B cell (primary cell): ENCODE measurements around the gene DMKN. TPM values are rescaled to one million over a fixed set of nuclear protein-coding genes. Genes with fewer than 3 reads are reported as not detected.

Experiments used
- ATAC-seq: fragments of 200-7000 bp; cut with Tn5 transposase; one replicate; pipeline ENCODE4 v1.10.0; 2021; ENCODE audit warnings: low read depth, mild to moderate bottlenecking, moderate number of reproducible peaks, moderate library complexity
- CTCF ChIA-PET: fragments of 350-600 bp; sonication (Branson Sonifier 250); formaldehyde crosslinking; loops from one replicate; lab custom pipeline; 2021; ENCODE audit warnings: antibody characterized with exemption, inconsistent platforms; lab: Charles Lee
- POLR2A ChIA-PET: fragments of 350-600 bp; sonication (Branson Sonifier 250); formaldehyde crosslinking; loops from one replicate; lab custom pipeline; 2021; ENCODE audit warnings: antibody characterized with exemption; lab: Charles Lee
- DNase-seq: peaks from one replicate; pipeline ENCODE4 v3.0.0; 2013
- H2AFZ ChIP-seq: 2 replicates; pipeline ENCODE4 v1.6.1; 2012; ENCODE audit warnings: mild to moderate bottlenecking, low read depth, low read length; ENCODE audit not compliant: insufficient read depth, poor library complexity, severe bottlenecking
- H3K27ac ChIP-seq, 2 donors: 1 replicate in 1 of 2; 2 replicates in 1 of 2; pipeline ENCODE4 v1.5.1; 2012 to 2013; ENCODE audit warnings: low read length in 2 of 2, mild to moderate bottlenecking in 2 of 2, moderate library complexity in 1 of 2
- H3K27me3 ChIP-seq, 4 experiments: fragments of 200-600 bp in 1 of 4; sonication (generic) in 1 of 4; replicated peaks in 1 of 4; 1 replicate in 2 of 4; 2 replicates in 2 of 4; pipeline versions ENCODE4 v1.6.1 to v1.7.0; 2013 to 2016; ENCODE audit warnings: low read length in 3 of 4, mild to moderate bottlenecking in 2 of 4, mixed read lengths in 1 of 4, moderate library complexity in 1 of 4; ENCODE audit not compliant: insufficient read depth in 4 of 4, control insufficient read depth in 3 of 4; ENCODE audit errors: control extremely low read depth in 1 of 4
- H3K36me3 ChIP-seq, 2 experiments: replicated peaks in 1 of 2; 1 replicate in 1 of 2; 2 replicates in 1 of 2; pipeline versions ENCODE4 v1.6.1 to v1.7.1; 2013; ENCODE audit warnings: low read length in 1 of 2; ENCODE audit not compliant: insufficient read depth in 2 of 2, control insufficient read depth in 1 of 2; ENCODE audit errors: control extremely low read depth in 1 of 2, extremely low read depth in 1 of 2
- H3K4me1 ChIP-seq, 2 donors: fragments of 200-600 bp in 1 of 2; sonication (generic) in 1 of 2; 1 replicate in 1 of 2; 2 replicates in 1 of 2; pipeline versions ENCODE4 v1.5.1 to v1.6.1; 2013 to 2017; ENCODE audit warnings: low read length in 2 of 2; ENCODE audit not compliant: control insufficient read depth in 2 of 2, insufficient read depth in 2 of 2
- H3K4me2 ChIP-seq: replicated peaks from 2 replicates; pipeline ENCODE3; 2012; ENCODE audit warnings: mild to moderate bottlenecking, low read depth, low read length; ENCODE audit not compliant: poor library complexity, severe bottlenecking
- H3K4me3 ChIP-seq, 5 experiments: fragments of 200-600 bp in 1 of 5; sonication (generic) in 1 of 5; 1 replicate in 3 of 5; 2 replicates in 2 of 5; pipeline versions ENCODE4 v1.5.1 to v1.7.0; 2011 to 2016; ENCODE audit warnings: low read length in 4 of 5, mild to moderate bottlenecking in 4 of 5, low read depth in 2 of 5, control low read depth in 1 of 5, moderate library complexity in 1 of 5; ENCODE audit not compliant: insufficient read depth in 1 of 5; ENCODE audit errors: control extremely low read depth in 1 of 5, extremely low read depth in 1 of 5
- H3K79me2 ChIP-seq: fragments of 200-600 bp; sonication (generic); one replicate; pipeline ENCODE4 v1.6.0; 2016; ENCODE audit warnings: low read length; ENCODE audit not compliant: control insufficient read depth, insufficient read depth
- H3K9ac ChIP-seq: fragments of 200-600 bp; sonication (generic); 2 replicates; pipeline ENCODE4 v1.6.1; 2017; ENCODE audit warnings: mild to moderate bottlenecking, low read length, moderate library complexity
- H3K9me3 ChIP-seq, 3 donors: one replicate each; pipeline versions ENCODE4 v1.6.1 to v1.7.1; 2013; ENCODE audit warnings: low read length in 2 of 3; ENCODE audit not compliant: control insufficient read depth in 2 of 3, insufficient read depth in 1 of 3; ENCODE audit errors: control extremely low read depth in 1 of 3
- H4K20me1 ChIP-seq: 2 replicates; pipeline ENCODE4 v1.6.0; 2012; ENCODE audit warnings: mild to moderate bottlenecking, low read length; ENCODE audit not compliant: insufficient read depth, control insufficient read depth, poor library complexity, severe bottlenecking
- H3K27ac Mint-ChIP-seq: one replicate; pipeline ENCODE4 v1.8.0; 2021; ENCODE audit warnings: mixed read lengths
- H3K27me3 Mint-ChIP-seq: one replicate; pipeline ENCODE4 v1.8.0; 2021; ENCODE audit warnings: mixed read lengths
- H3K4me1 Mint-ChIP-seq: one replicate; pipeline ENCODE4 v1.8.0; 2021; ENCODE audit warnings: mixed read lengths
- H3K4me3 Mint-ChIP-seq: one replicate; pipeline ENCODE4 v1.8.0; 2021; ENCODE audit warnings: mixed read lengths
- H3K9me3 Mint-ChIP-seq: one replicate; pipeline ENCODE4 v1.8.0; 2022; ENCODE audit warnings: mixed read lengths; ENCODE audit not compliant: insufficient read depth
- EZH2 ChIP-seq: IDR thresholded peaks from 2 replicates; pipeline ENCODE4 v1.6.1; 2012; ENCODE audit warnings: borderline replicate concordance, low read depth, mild to moderate bottlenecking, moderate library complexity, low read length; ENCODE audit not compliant: insufficient read depth, poor library complexity, severe bottlenecking
- WGBS: methylation state at CpG from one replicate; pipeline ENCODE4 v1.1.5; 2013; ENCODE audit warnings: missing lambda C conversion rate; ENCODE audit not compliant: insufficient coverage; 5-methylcytosine and 5-hydroxymethylcytosine counted together
- intact Hi-C: fragments of 100-400 bp; cut with micrococcal nuclease; formaldehyde crosslinking; loops from one replicate; pipeline ENCODE4 v1.10.0; 2022
- polyA plus RNA-seq: library from polyadenylated mRNA; depleted of rRNA; stranded (reverse); fragments of >200 nt; gene quantifications from 2 replicates; pipeline ENCODE4 v1.2.3, GENCODE V29; 2012
- total RNA-seq, 2 donors: library from RNA; stranded (reverse); fragments of 120-200 nt in 1 of 2; gene quantifications; 1 replicate in 1 of 2; 2 replicates in 1 of 2; pipeline versions ENCODE4 v1.2.3 to v1.2.4, GENCODE V29; 2013 to 2022
- TF ChIP-seq, protein P1 (sequence below): fragments of 200-600 bp; IDR thresholded peaks from one replicate; pipeline ENCODE4 v1.8.0; 2022; ENCODE audit warnings: antibody characterized with exemption, mild to moderate bottlenecking

Gene DMKN
- total and polyA plus RNA-seq, 2 donors (not counting 1 experiment from before 2014, with no cell fraction given): 0.58 to 4.5 TPM

DNA sequence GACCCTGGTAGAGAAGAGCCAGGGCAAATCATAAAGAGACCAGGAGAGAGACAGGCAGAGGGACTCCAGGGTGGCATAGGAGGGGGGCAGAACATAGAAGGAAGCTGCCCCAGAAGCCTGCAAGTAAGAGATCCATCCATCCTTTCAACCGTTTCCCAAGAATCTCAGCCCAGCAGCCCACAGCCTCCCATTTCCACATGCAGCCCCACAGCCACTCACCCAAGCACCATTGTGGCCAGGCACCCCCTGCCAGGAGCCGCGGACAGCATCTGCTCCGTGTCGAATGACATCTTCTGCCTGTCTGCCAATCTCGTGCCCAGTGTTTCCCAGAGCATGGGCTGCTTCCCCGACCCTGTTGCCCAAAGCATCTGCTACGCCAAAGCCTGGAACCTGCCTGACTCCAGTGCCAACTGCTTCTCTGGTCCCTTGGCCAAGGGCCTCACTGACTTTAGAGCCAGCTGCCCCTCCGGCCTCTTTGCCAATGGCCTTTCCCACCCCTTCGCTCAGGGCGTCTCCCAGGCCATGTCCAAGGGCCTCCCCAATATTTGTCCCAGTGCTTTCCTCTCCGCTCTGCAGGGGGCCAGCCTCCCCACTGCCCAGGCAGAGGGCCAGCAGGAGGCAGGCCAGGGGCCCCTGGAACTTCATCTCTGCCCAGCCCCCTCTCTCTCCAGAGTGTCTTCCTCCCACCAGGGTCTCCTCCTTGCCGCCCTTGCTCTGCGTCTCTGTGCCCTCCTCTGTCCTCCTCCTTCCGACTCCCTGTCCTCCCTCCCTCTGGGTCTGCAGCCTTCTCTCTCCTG is 420 bp downstream of the DMKN start:
- peaks cover 19 to 21% of the 10 kb centered on the region in 2 donors for H3K4me1 ChIP-seq
- H3K4me2 ChIP-seq: no peak overlapping the region
- no peak for DNase-seq
- peaks cover 0 to 54% (median 13%) of the 10 kb centered on the region in 4 experiments for H3K27me3 ChIP-seq
- no peaks in the 10 kb centered on the region for H3K36me3 ChIP-seq
- peaks cover 41% of the 10 kb centered on the region for H3K27me3 Mint-ChIP-seq
- no peaks in the 10 kb centered on the region for H3K79me2 ChIP-seq
- no peak overlapping the region for H3K27ac Mint-ChIP-seq
- POLR2A ChIA-PET: no interaction called here
- CTCF ChIA-PET: no interaction called here
- peaks cover 0 to 11% (median 0%) of the 10 kb centered on the region in 3 donors for H3K9me3 ChIP-seq
- WGBS: 95% methylated on average over 15 of the region's 15 CpGs
- no peak for ATAC-seq
- TF ChIP-seq EZH2: no peak
- TF ChIP-seq, protein P1, sequence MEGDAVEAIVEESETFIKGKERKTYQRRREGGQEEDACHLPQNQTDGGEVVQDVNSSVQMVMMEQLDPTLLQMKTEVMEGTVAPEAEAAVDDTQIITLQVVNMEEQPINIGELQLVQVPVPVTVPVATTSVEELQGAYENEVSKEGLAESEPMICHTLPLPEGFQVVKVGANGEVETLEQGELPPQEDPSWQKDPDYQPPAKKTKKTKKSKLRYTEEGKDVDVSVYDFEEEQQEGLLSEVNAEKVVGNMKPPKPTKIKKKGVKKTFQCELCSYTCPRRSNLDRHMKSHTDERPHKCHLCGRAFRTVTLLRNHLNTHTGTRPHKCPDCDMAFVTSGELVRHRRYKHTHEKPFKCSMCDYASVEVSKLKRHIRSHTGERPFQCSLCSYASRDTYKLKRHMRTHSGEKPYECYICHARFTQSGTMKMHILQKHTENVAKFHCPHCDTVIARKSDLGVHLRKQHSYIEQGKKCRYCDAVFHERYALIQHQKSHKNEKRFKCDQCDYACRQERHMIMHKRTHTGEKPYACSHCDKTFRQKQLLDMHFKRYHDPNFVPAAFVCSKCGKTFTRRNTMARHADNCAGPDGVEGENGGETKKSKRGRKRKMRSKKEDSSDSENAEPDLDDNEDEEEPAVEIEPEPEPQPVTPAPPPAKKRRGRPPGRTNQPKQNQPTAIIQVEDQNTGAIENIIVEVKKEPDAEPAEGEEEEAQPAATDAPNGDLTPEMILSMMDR: no peak
- H3K4me1 Mint-ChIP-seq: peaks cover 19% of the 10 kb centered on the region
- no peak overlapping the region for H2AFZ ChIP-seq
- H3K4me3 ChIP-seq: no peak overlapping the region
- no peaks in the 10 kb centered on the region for H3K9me3 Mint-ChIP-seq
- H3K9ac ChIP-seq: no peak overlapping the region
- H3K27ac ChIP-seq: no peak overlapping the region
- no peak overlapping the region for H3K4me3 Mint-ChIP-seq
- intact Hi-C loops: no loop called here
- no peaks in the 10 kb centered on the region for H4K20me1 ChIP-seq

GRCh38 chr19:35511337-35511736 is 2.1 kb downstream of the DMKN start:
- H3K4me1 ChIP-seq: peaks cover 19 to 21% of the 10 kb centered on the region in 2 donors
- H3K27ac ChIP-seq: no peak overlapping the region
- no peak overlapping the region for H3K9ac ChIP-seq
- no peaks in the 10 kb centered on the region for H4K20me1 ChIP-seq
- POLR2A ChIA-PET: no interaction called here
- CTCF ChIA-PET: interaction anchor here (1.1 to 3.9 kb wide), 8 partner anchors 9 to 179 kb away, joined by 3 to 24 read pairs (median 10); no protein-coding TSS in a partner anchor
- Mint-ChIP-seq H3K27me3 (peaks cover 46% of the 10 kb centered on the region), H3K4me1 (peaks cover 19% of the 10 kb centered on the region), H3K4me3 (no peak overlapping the region), H3K9me3 (no peaks in the 10 kb centered on the region), H3K27ac (no peak overlapping the region)
- TF ChIP-seq, protein P1: no peak
- TF ChIP-seq EZH2: no peak
- 100% methylated on average over 4 of the region's 7 CpGs for WGBS
- intact Hi-C loops: no loop called here
- no peaks in the 10 kb centered on the region for H3K36me3 ChIP-seq
- no peak overlapping the region for H3K4me2 ChIP-seq
- no peaks in the 10 kb centered on the region for H3K79me2 ChIP-seq
- H3K27me3 ChIP-seq: peaks cover 0 to 64% (median 11%) of the 10 kb centered on the region in 4 experiments
- no peak overlapping the region for H2AFZ ChIP-seq
- no peak for DNase-seq
- ATAC-seq: no peak
- peaks cover 0 to 11% (median 0%) of the 10 kb centered on the region in 3 donors for H3K9me3 ChIP-seq
- H3K4me3 ChIP-seq: no peak overlapping the region
